Stimulated activated CD8-positive, alpha-beta memory T cell treated with anti-CD3 and anti-CD28 coated beads, Interleukin-7, amount 100 ng/mL, for 4 hours (primary cell): ENCODE results near the gene APMAP.
"Not testable (repeated sequence)": the region's sequence is repeated elsewhere in the genome, so short reads cannot be mapped to it uniquely, and the experiment has no call there.

ENCODE experiments used
- DNase-seq, 2 donors: peaks; one replicate each; pipeline ENCODE4 v3.0.0-alpha.2; 2020; ENCODE audit warnings: low read depth in 2 of 2

Gene APMAP

GRCh38 chr20:25007491-25008305 is 15.1 kb upstream of the APMAP start:
- DNase-seq: no peak

GRCh38 chr20:25006431-25007167 is 14.0 kb upstream of the APMAP start:
- DNase-seq: no peak

- DNase-seq: no peak
Measured at GRCh38 chr20:25005661-25006060, 13.1 kb upstream of the APMAP start.

GRCh38 chr20:25005220-25005619 is 12.7 kb upstream of the APMAP start:
- DNase-seq: no peak

GRCh38 chr20:25003002-25003401 is 10.5 kb upstream of the APMAP start:
- DNase-seq: no peak

- not testable (repeated sequence) for DNase-seq
Measured at GRCh38 chr20:25001323-25001722, 8.8 kb upstream of the APMAP start.

- DNase-seq: no peak
Measured at GRCh38 chr20:25000268-25000801, 7.8 kb upstream of the APMAP start.

- no peak for DNase-seq
Measured at GRCh38 chr20:24999568-24999967, 7.0 kb upstream of the APMAP start.

- DNase-seq: no peak
Measured at GRCh38 chr20:24998631-24999445, 6.3 kb upstream of the APMAP start.

GRCh38 chr20:24998121-24998520 is 5.6 kb upstream of the APMAP start:
- no peak for DNase-seq

- DNase-seq: no peak
Measured at GRCh38 chr20:24996449-24997377, 4.2 kb upstream of the APMAP start.

GRCh38 chr20:24995741-24996448 is 3.3 kb upstream of the APMAP start:
- no peak for DNase-seq

- peak; percentile 64 to 77 for DNase-seq
Measured at GRCh38 chr20:24994470-24995368, 2.2 kb upstream of the APMAP start.

- no peak for DNase-seq
Measured at GRCh38 chr20:24994186-24994465, 1.6 kb upstream of the APMAP start.

GRCh38 chr20:24993337-24994185 is 1.0 kb upstream of the APMAP start:
- no peak for DNase-seq

- no peak for DNase-seq
Measured at GRCh38 chr20:24991897-24992486, 559 bp downstream of the APMAP start.

- no peak for DNase-seq
Measured at GRCh38 chr20:24990810-24991252, 1.7 kb downstream of the APMAP start.

GRCh38 chr20:24989162-24989561 is 3.4 kb downstream of the APMAP start:
- no peak for DNase-seq
